PC-9 (cell line): ENCODE results near the gene ARL6IP5.

Source experiments
- CTCF ChIP-seq: fragments of 200-600 bp; sonication (generic); conservative IDR thresholded peaks from 2 replicates; pipeline ENCODE4 v1.6.1; 2017; ENCODE audit warnings: mixed run types, antibody characterized with exemption, mild to moderate bottlenecking, moderate library complexity
- EZH2 ChIP-seq: fragments of 200-600 bp; sonication (generic); IDR thresholded peaks from 2 replicates; pipeline ENCODE4 v1.8.0; 2017; ENCODE audit warnings: antibody characterized with exemption, low read depth

GRCh38 chr3:69099576-69099975 lies 14.8 kb downstream of the ARL6IP5 start:
- TF ChIP-seq CTCF (no peak), EZH2 (no peak)
